Lower leg skin (tissue), 3 donors: ENCODE results near the gene PTH2R.

Source experiments
- CTCF ChIP-seq, 3 donors: fragments of 450-650 bp; IDR thresholded peaks; one replicate each; pipeline ENCODE4 v1.5.1; 2016; ENCODE audit warnings: antibody characterized with exemption in 3 of 3, mild to moderate bottlenecking in 3 of 3, moderate library complexity in 2 of 3
- POLR2A ChIP-seq, 2 donors: fragments of 450-650 bp; IDR thresholded peaks; one replicate each; pipeline ENCODE4 v1.6.1; 2016 to 2017; ENCODE audit warnings: antibody characterized with exemption in 2 of 2, mild to moderate bottlenecking in 1 of 2, moderate library complexity in 1 of 2

DNA sequence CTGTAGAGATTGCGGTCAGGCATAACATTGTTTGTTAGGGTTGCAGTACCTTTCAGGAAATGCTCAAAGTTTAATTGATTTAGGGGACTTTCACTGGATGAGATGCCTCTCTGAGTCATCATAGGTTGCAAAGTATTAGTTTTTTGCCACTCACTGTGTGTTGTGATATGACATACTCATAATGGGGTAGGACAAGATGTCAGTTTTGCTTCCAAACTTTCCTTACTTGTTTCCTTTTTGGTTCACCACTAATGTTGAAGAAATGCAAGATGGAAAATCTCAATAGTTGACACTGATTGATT lies 35.0 kb upstream of the PTH2R start:
- TF ChIP-seq POLR2A (IDR thresholded peaks at IDR 0.05) (no peak), CTCF (IDR thresholded peaks at IDR 0.05) (no peak)
